HEK293 (cell line): ENCODE results near the gene IWS1.

ENCODE experiments used
- BCL11A ChIP-seq: fragments of 450-650 bp; formaldehyde crosslinking; IDR thresholded peaks from 2 replicates; pipeline ENCODE4 v1.5.1; 2016; ENCODE audit warnings: low read depth, missing biosample characterization, missing genetic modification characterization
- BCL11B ChIP-seq: fragments of 450-650 bp; formaldehyde crosslinking; IDR thresholded peaks from 2 replicates; pipeline ENCODE4 v1.5.1; 2016; ENCODE audit warnings: low read depth, missing biosample characterization, missing genetic modification characterization
- EGR2 ChIP-seq: fragments of 450-650 bp; formaldehyde crosslinking; IDR thresholded peaks from 2 replicates; pipeline ENCODE4 v1.5.1; 2016; ENCODE audit warnings: low read depth, missing biosample characterization, missing genetic modification characterization
- FEZF1 ChIP-seq: fragments of 450-650 bp; formaldehyde crosslinking; IDR thresholded peaks from 2 replicates; pipeline ENCODE4 v1.5.1; 2016; ENCODE audit warnings: missing biosample characterization, missing genetic modification characterization
- GFI1B ChIP-seq: fragments of 450-650 bp; formaldehyde crosslinking; IDR thresholded peaks from 2 replicates; pipeline ENCODE4 v1.5.1; 2016; ENCODE audit warnings: missing biosample characterization, missing genetic modification characterization
- HOXA7 ChIP-seq: sonication (generic); formaldehyde crosslinking; IDR thresholded peaks from 2 replicates; pipeline ENCODE4 v1.8.1; 2022; ENCODE audit warnings: missing genetic modification reagents, borderline replicate concordance
- IKZF3 ChIP-seq: fragments of 450-650 bp; IDR thresholded peaks from 2 replicates; pipeline ENCODE4 v1.5.0; 2018; ENCODE audit warnings: missing biosample characterization, mild to moderate bottlenecking, missing genetic modification characterization, moderate library complexity
- KLF1 ChIP-seq: fragments of 450-650 bp; formaldehyde crosslinking; IDR thresholded peaks from 2 replicates; pipeline ENCODE4 v1.5.1; 2016; ENCODE audit warnings: missing biosample characterization, missing genetic modification characterization
- KLF7 ChIP-seq: fragments of 450-650 bp; formaldehyde crosslinking; IDR thresholded peaks from 2 replicates; pipeline ENCODE4 v1.5.1; 2016; ENCODE audit warnings: missing biosample characterization, missing genetic modification characterization, borderline replicate concordance
- MYNN ChIP-seq: fragments of 450-650 bp; formaldehyde crosslinking; IDR thresholded peaks from 2 replicates; pipeline ENCODE4 v1.5.1; 2016; ENCODE audit warnings: missing biosample characterization, missing genetic modification characterization, borderline replicate concordance
- OVOL3 ChIP-seq: fragments of 450-650 bp; formaldehyde crosslinking; IDR thresholded peaks from 2 replicates; pipeline ENCODE4 v1.5.1; 2016; ENCODE audit warnings: missing biosample characterization, missing genetic modification characterization
- REPIN1 ChIP-seq: fragments of 450-650 bp; formaldehyde crosslinking; IDR thresholded peaks from 2 replicates; pipeline ENCODE4 v1.5.1; 2017; ENCODE audit warnings: missing biosample characterization, missing genetic modification characterization, low read depth
- SALL2 ChIP-seq: fragments of 450-650 bp; formaldehyde crosslinking; IDR thresholded peaks from 2 replicates; pipeline ENCODE4 v1.5.0; 2017; ENCODE audit warnings: missing biosample characterization, mild to moderate bottlenecking, missing genetic modification characterization, borderline replicate concordance
- SP3 ChIP-seq: fragments of 450-650 bp; formaldehyde crosslinking; IDR thresholded peaks from 2 replicates; pipeline ENCODE4 v1.5.1; 2016; ENCODE audit warnings: missing biosample characterization, missing genetic modification characterization
- TRIM28 ChIP-seq: IDR thresholded peaks from 2 replicates; pipeline ENCODE4 v1.6.1; 2011; ENCODE audit warnings: low read length, control low read depth, borderline replicate concordance
- ZFP37 ChIP-seq: fragments of 450-650 bp; formaldehyde crosslinking; IDR thresholded peaks from 2 replicates; pipeline ENCODE4 v1.5.1; 2016; ENCODE audit warnings: missing biosample characterization, missing genetic modification characterization
- ZFP69B ChIP-seq: fragments of 450-650 bp; formaldehyde crosslinking; IDR thresholded peaks from 2 replicates; pipeline ENCODE4 v1.5.1; 2016; ENCODE audit warnings: missing biosample characterization, missing genetic modification characterization
- ZNF132 ChIP-seq: fragments of 450-650 bp; formaldehyde crosslinking; IDR thresholded peaks from 2 replicates; pipeline ENCODE4 v1.5.1; 2017; ENCODE audit warnings: missing biosample characterization, missing genetic modification characterization, borderline replicate concordance
- ZNF133 ChIP-seq: fragments of 450-650 bp; formaldehyde crosslinking; IDR thresholded peaks from 2 replicates; pipeline ENCODE4 v1.5.1; 2016; ENCODE audit warnings: missing biosample characterization, missing genetic modification characterization
- ZNF157 ChIP-seq: fragments of 450-650 bp; formaldehyde crosslinking; IDR thresholded peaks from 2 replicates; pipeline ENCODE4 v1.5.1; 2016; ENCODE audit warnings: missing biosample characterization, missing genetic modification characterization
- ZNF221 ChIP-seq: fragments of 450-650 bp; formaldehyde crosslinking; IDR thresholded peaks from 2 replicates; pipeline ENCODE4 v1.5.1; 2017; ENCODE audit warnings: missing biosample characterization, missing genetic modification characterization, borderline replicate concordance
- ZNF24 ChIP-seq: fragments of 450-650 bp; formaldehyde crosslinking; IDR thresholded peaks from 2 replicates; pipeline ENCODE4 v1.5.1; 2016; ENCODE audit warnings: missing biosample characterization, missing genetic modification characterization
- ZNF280C ChIP-seq: fragments of 450-650 bp; formaldehyde crosslinking; IDR thresholded peaks from 2 replicates; pipeline ENCODE4 v1.5.1; 2016; ENCODE audit warnings: missing biosample characterization, missing genetic modification characterization
- ZNF366 ChIP-seq: fragments of 450-650 bp; formaldehyde crosslinking; conservative IDR thresholded peaks from 2 replicates; pipeline ENCODE4 v1.5.1; 2016; ENCODE audit warnings: missing biosample characterization, missing genetic modification characterization
- ZNF426 ChIP-seq: fragments of 450-650 bp; formaldehyde crosslinking; IDR thresholded peaks from 2 replicates; pipeline ENCODE4 v1.5.1; 2017; ENCODE audit warnings: missing biosample characterization, missing genetic modification characterization, mild to moderate bottlenecking, inconsistent platforms, moderate library complexity
- ZNF433 ChIP-seq: fragments of 450-650 bp; formaldehyde crosslinking; IDR thresholded peaks from 2 replicates; pipeline ENCODE4 v1.5.1; 2016; ENCODE audit warnings: missing biosample characterization, missing genetic modification characterization, low read depth
- ZNF473 ChIP-seq: fragments of 450-650 bp; formaldehyde crosslinking; IDR thresholded peaks from 2 replicates; pipeline ENCODE4 v1.5.1; 2017; ENCODE audit warnings: missing biosample characterization, missing genetic modification characterization
- ZNF510 ChIP-seq: fragments of 450-650 bp; formaldehyde crosslinking; IDR thresholded peaks from 2 replicates; pipeline ENCODE4 v1.5.1; 2018; ENCODE audit warnings: mild to moderate bottlenecking, missing genetic modification characterization, missing biosample characterization; ENCODE audit not compliant: insufficient replicate concordance
- ZNF544 ChIP-seq: fragments of 450-650 bp; formaldehyde crosslinking; IDR thresholded peaks from 2 replicates; pipeline ENCODE4 v1.5.0; 2017; ENCODE audit warnings: missing biosample characterization, missing genetic modification characterization
- ZNF548 ChIP-seq: fragments of 450-650 bp; formaldehyde crosslinking; IDR thresholded peaks from 2 replicates; pipeline ENCODE4 v1.5.1; 2016; ENCODE audit warnings: missing biosample characterization, missing genetic modification characterization
- ZNF560 ChIP-seq: fragments of 450-650 bp; formaldehyde crosslinking; IDR thresholded peaks from 2 replicates; pipeline ENCODE4 v1.5.1; 2017; ENCODE audit warnings: missing biosample characterization, missing genetic modification characterization, borderline replicate concordance
- ZNF580 ChIP-seq: fragments of 450-650 bp; formaldehyde crosslinking; IDR thresholded peaks from 2 replicates; pipeline ENCODE4 v1.5.1; 2016; ENCODE audit warnings: missing biosample characterization, missing genetic modification characterization
- ZNF664 ChIP-seq: fragments of 450-650 bp; formaldehyde crosslinking; IDR thresholded peaks from 2 replicates; pipeline ENCODE4 v1.5.1; 2016; ENCODE audit warnings: missing biosample characterization, missing genetic modification characterization
- ZNF677 ChIP-seq: fragments of 450-650 bp; IDR thresholded peaks from 2 replicates; pipeline ENCODE4 v1.5.0; 2018; ENCODE audit warnings: missing biosample characterization, mild to moderate bottlenecking, missing genetic modification characterization, moderate library complexity
- ZNF707 ChIP-seq: fragments of 450-650 bp; formaldehyde crosslinking; IDR thresholded peaks from 2 replicates; pipeline ENCODE4 v1.5.1; 2016; ENCODE audit warnings: missing biosample characterization, missing genetic modification characterization
- ZNF776 ChIP-seq: fragments of 450-650 bp; formaldehyde crosslinking; IDR thresholded peaks from 2 replicates; pipeline ENCODE4 v1.5.0; 2017; ENCODE audit warnings: missing biosample characterization, missing genetic modification characterization, borderline replicate concordance
- ZNF792 ChIP-seq: fragments of 450-650 bp; formaldehyde crosslinking; IDR thresholded peaks from 2 replicates; pipeline ENCODE4 v1.5.1; 2016; ENCODE audit warnings: missing biosample characterization, missing genetic modification characterization
- TF ChIP-seq, protein P1 (sequence below): fragments of 450-650 bp; formaldehyde crosslinking; IDR thresholded peaks from 2 replicates; pipeline ENCODE4 v1.5.1; 2016; ENCODE audit warnings: missing biosample characterization, missing genetic modification characterization
- TF ChIP-seq, protein P2 (sequence below): fragments of 450-650 bp; IDR thresholded peaks from 2 replicates; pipeline ENCODE4 v1.5.1; 2018; ENCODE audit warnings: missing biosample characterization, mild to moderate bottlenecking, missing genetic modification characterization

The IWS1 gene

GRCh38 chr2:127508631-127509034 is 17.7 kb downstream of the IWS1 start (continued):
- TF ChIP-seq ZNF560 (tag by site-specific recombination) (no peak), ZNF433 (tag by site-specific recombination) (no peak), ZNF580 (tag by site-specific recombination) (peak; percentile 75), ZNF366 (peak; percentile 91), ZFP37 (tag by site-specific recombination) (peak; percentile 57; the same call in 1 of the 2 replicates), ZFP69B (peak; percentile 34; the same call in 1 of the 2 replicates), ZNF544 (tag by site-specific recombination) (no peak), SP3 (tag by site-specific recombination) (no peak; the same call in none of the 2 replicates), TRIM28 (peak; percentile 96), ZNF792 (tag by site-specific recombination) (no peak), ZNF133 (no peak), ZNF510 (tag by site-specific recombination) (no peak), ZNF776 (tag by site-specific recombination) (no peak), FEZF1 (tag by site-specific recombination) (peak; percentile 89), REPIN1 (tag by site-specific recombination) (no peak), ZNF707 (no peak), BCL11A (tag by site-specific recombination) (peak; percentile 90; the same call in 1 of the 2 replicates), BCL11B (tag by site-specific recombination) (no peak), ZNF221 (tag by site-specific recombination) (no peak), ZNF664 (tag by site-specific recombination) (peak; percentile 52; the same call in 1 of the 2 replicates), ZNF426 (tag by site-specific recombination) (no peak), ZNF132 (tag by site-specific recombination) (no peak), MYNN (tag by site-specific recombination) (no peak), ZNF548 (tag by site-specific recombination) (no peak), EGR2 (no peak), ZNF157 (no peak), GFI1B (peak; percentile 64), IKZF3 (tag by site-specific recombination) (peak; percentile 79), ZNF24 (peak; percentile 90), ZNF473 (tag by site-specific recombination) (no peak), KLF1 (tag by site-specific recombination) (peak; percentile 70), SALL2 (tag by site-specific recombination) (no peak), KLF7 (tag by site-specific recombination) (no peak), ZNF280C (tag by site-specific recombination) (no peak), ZNF677 (tag by site-specific recombination) (no peak), HOXA7 (no peak), OVOL3 (tag by site-specific recombination) (no peak)
- TF ChIP-seq, protein P1, sequence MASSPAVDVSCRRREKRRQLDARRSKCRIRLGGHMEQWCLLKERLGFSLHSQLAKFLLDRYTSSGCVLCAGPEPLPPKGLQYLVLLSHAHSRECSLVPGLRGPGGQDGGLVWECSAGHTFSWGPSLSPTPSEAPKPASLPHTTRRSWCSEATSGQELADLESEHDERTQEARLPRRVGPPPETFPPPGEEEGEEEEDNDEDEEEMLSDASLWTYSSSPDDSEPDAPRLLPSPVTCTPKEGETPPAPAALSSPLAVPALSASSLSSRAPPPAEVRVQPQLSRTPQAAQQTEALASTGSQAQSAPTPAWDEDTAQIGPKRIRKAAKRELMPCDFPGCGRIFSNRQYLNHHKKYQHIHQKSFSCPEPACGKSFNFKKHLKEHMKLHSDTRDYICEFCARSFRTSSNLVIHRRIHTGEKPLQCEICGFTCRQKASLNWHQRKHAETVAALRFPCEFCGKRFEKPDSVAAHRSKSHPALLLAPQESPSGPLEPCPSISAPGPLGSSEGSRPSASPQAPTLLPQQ (tag by site-specific recombination) = peak; percentile 59; the same call in 1 of the 2 replicates
- TF ChIP-seq, protein P2, sequence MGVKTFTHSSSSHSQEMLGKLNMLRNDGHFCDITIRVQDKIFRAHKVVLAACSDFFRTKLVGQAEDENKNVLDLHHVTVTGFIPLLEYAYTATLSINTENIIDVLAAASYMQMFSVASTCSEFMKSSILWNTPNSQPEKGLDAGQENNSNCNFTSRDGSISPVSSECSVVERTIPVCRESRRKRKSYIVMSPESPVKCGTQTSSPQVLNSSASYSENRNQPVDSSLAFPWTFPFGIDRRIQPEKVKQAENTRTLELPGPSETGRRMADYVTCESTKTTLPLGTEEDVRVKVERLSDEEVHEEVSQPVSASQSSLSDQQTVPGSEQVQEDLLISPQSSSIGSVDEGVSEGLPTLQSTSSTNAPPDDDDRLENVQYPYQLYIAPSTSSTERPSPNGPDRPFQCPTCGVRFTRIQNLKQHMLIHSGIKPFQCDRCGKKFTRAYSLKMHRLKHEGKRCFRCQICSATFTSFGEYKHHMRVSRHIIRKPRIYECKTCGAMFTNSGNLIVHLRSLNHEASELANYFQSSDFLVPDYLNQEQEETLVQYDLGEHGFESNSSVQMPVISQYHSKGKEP (tag by site-specific recombination) = peak; percentile 51; the same call in 1 of the 2 replicates
